Right lobe of liver (tissue), 6 donors: ENCODE measurements around the gene OTOP3. TPM values are rescaled to one million over a fixed set of nuclear protein-coding genes. Genes with fewer than 3 reads are reported as not detected.

Experiments used
- ATAC-seq, 4 donors: fragments of 200-7000 bp; cut with Tn5 transposase; one replicate each; pipeline ENCODE4 v1.9.1; 2020; ENCODE audit warnings: mild to moderate bottlenecking in 4 of 4, moderate library complexity in 4 of 4
- DNase-seq, 3 donors: peaks; one replicate each; pipeline ENCODE4 v3.0.0-alpha.2; 2020
- H3K27ac ChIP-seq, 3 donors: fragments of 200-600 bp; one replicate each; pipeline ENCODE4 v1.8.0; 2022
- H3K27me3 ChIP-seq, 2 donors: fragments of 200-600 bp; one replicate each; pipeline ENCODE4 v1.8.0; 2022
- H3K36me3 ChIP-seq, 4 donors: fragments of 200-600 bp; sonication (generic) in 1 of 4; one replicate each; pipeline versions ENCODE4 v1.5.1 to v1.8.0; 2017 to 2022; ENCODE audit warnings: control low read depth in 1 of 4
- H3K4me1 ChIP-seq, 4 donors: fragments of 200-600 bp; sonication (generic) in 1 of 4; one replicate each; pipeline versions ENCODE4 v1.5.1 to v1.8.0; 2017 to 2022; ENCODE audit warnings: control low read depth in 1 of 4
- H3K4me3 ChIP-seq, 3 donors: fragments of 200-600 bp; one replicate each; pipeline ENCODE4 v1.8.0; 2022
- H3K9me3 ChIP-seq, 4 donors: fragments of 200-600 bp; sonication (generic) in 1 of 4; one replicate each; pipeline versions ENCODE4 v1.5.1 to v1.8.0; 2017 to 2022; ENCODE audit warnings: control low read depth in 1 of 4
- POLR2A ChIP-seq: fragments of 450-650 bp; IDR thresholded peaks from one replicate; pipeline ENCODE4 v1.6.1; 2017; ENCODE audit warnings: antibody characterized with exemption, mild to moderate bottlenecking
- WGBS: methylation state at CpG from one replicate; pipeline ENCODE4 v1.1.6; 2018; ENCODE audit warnings: low coverage, low lambda C conversion rate; ENCODE audit not compliant: insufficient coverage; ENCODE audit errors: missing lambda C conversion rate; 5-methylcytosine and 5-hydroxymethylcytosine counted together
- intact Hi-C, 2 donors: fragments of 100-400 bp; cut with DNase I; formaldehyde crosslinking; loops; one replicate each; pipeline versions ENCODE4 v1.11.2 to v1.14.1; 2022
- total RNA-seq, 6 experiments: library from RNA; depleted of rRNA in 2 of 6; stranded (reverse); fragments of >200 nt in 2 of 6; fragmentation: NEBNext Ultra II Directional in 3 of 6; extraction: Animal tissue kit (Norgen Biotek cat#: 25700) in 3 of 6; gene quantifications; one replicate each; pipeline versions ENCODE4 v1.1.0 to v1.2.4, GENCODE V29; 2016 to 2023
- TF ChIP-seq, protein P1 (sequence below), 4 donors: fragments of 200-600 bp in 3 of 4; fragments of 450-650 bp in 1 of 4; IDR thresholded peaks; one replicate each; pipeline versions ENCODE4 v1.5.1 to v1.8.0; 2016 to 2022; ENCODE audit warnings: antibody characterized with exemption in 4 of 4, mild to moderate bottlenecking in 2 of 4
- donor health status: DM: no; HTN: yes; CAD: no.
- donor health status: DM: no; HTN: no; CAD: no.
- donor health status: DM: no; HTN: no; CAD: no.
- donor health status: DM: no; HTN: yes; CAD: no.
- donor health status: DM: no; HTN: yes; CAD: no.

The OTOP3 gene
- total RNA-seq, 6 experiments from 2014 or later, result not detected

GRCh38 chr17:74954115-74954514 is 18.4 kb downstream of the OTOP3 start:
- intact Hi-C loops, result no loop called here
- TF ChIP-seq, protein P1, sequence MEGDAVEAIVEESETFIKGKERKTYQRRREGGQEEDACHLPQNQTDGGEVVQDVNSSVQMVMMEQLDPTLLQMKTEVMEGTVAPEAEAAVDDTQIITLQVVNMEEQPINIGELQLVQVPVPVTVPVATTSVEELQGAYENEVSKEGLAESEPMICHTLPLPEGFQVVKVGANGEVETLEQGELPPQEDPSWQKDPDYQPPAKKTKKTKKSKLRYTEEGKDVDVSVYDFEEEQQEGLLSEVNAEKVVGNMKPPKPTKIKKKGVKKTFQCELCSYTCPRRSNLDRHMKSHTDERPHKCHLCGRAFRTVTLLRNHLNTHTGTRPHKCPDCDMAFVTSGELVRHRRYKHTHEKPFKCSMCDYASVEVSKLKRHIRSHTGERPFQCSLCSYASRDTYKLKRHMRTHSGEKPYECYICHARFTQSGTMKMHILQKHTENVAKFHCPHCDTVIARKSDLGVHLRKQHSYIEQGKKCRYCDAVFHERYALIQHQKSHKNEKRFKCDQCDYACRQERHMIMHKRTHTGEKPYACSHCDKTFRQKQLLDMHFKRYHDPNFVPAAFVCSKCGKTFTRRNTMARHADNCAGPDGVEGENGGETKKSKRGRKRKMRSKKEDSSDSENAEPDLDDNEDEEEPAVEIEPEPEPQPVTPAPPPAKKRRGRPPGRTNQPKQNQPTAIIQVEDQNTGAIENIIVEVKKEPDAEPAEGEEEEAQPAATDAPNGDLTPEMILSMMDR (IDR thresholded peaks at IDR 0.05), result no peak
- TF ChIP-seq POLR2A, result no peak
- Histone ChIP-seq H3K27me3 (no peaks in the 10 kb centered on the region), H3K4me3 (no peak overlapping the region), H3K4me1 (no peaks in the 10 kb centered on the region), H3K9me3 (no peaks in the 10 kb centered on the region), H3K27ac (no peak overlapping the region), H3K36me3 (no peaks in the 10 kb centered on the region)
- ATAC-seq (no peak), DNase-seq (no peak)
- WGBS, result no CpG with 5 or more reads among the region's 15 CpGs

DNA sequence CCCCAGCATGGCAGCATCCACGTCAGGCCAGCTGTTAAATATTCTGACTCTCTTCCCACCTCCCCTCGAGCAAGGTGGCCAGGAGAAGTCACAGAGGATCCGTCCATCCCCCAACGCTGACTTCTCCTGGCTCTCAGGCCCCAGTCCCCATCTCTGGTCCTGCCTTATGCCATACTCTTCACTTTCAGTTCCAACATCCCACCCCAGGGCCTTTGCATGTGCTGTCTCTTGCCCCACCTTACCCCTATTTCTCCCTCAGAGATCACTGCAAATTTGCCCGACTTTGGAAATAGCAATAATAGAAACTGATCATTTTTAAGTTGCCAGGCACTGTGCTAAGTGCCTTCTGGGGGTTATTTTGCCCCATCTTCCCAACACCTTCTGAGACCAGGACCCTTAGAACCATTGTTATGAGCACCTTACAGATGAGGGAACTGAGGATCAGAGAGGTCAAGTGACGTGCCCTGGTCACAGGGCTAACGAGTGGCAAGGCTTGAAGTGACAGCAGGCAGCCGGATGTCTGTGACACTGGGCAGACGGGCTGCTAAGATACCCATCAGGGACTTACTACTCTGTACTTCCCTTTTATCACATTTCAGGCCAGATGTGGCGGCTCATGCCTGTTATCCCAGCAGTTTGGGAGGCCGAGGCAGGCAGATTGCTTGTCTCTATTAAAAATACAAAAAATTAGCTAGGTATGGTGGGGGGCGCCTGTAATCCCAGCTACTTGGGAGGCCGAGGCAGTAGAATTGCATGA is 19.1 kb downstream of the OTOP3 start:
- H3K4me3 ChIP-seq, result no peak overlapping the region
- 67% methylated on average over 10 of the region's 13 CpGs for WGBS
- no peak for ATAC-seq
- no peaks in the 10 kb centered on the region for H3K9me3 ChIP-seq
- no peaks in the 10 kb centered on the region for H3K27me3 ChIP-seq
- intact Hi-C loops, result loop anchor here in 1 of 2 donors (5.0 kb wide), 1 partner anchor 33 kb away; the partner anchor contains the start of genes OTOP2 and USH1G
- H3K4me1 ChIP-seq, result no peaks in the 10 kb centered on the region
- no peak for TF ChIP-seq POLR2A
- TF ChIP-seq, protein P1 (IDR thresholded peaks at IDR 0.05), result no peak
- H3K27ac ChIP-seq, result no peak overlapping the region
- H3K36me3 ChIP-seq, result no peaks in the 10 kb centered on the region
- no peak for DNase-seq

- 42% methylated on average over 3 of the region's 4 CpGs for WGBS
These were observed 20.4 kb downstream of the OTOP3 start for GRCh38 chr17:74956093-74956492.

GRCh38 chr17:74957935-74958740 is 22.4 kb downstream of the OTOP3 start:
- ATAC-seq, result peak; percentile 57 to 73 (median 69)
- peak; percentile 70 to 78 (median 74) for DNase-seq
- Histone ChIP-seq H3K27ac (no peak overlapping the region), H3K27me3 (no peaks in the 10 kb centered on the region), H3K4me1 (no peaks in the 10 kb centered on the region), H3K9me3 (no peaks in the 10 kb centered on the region), H3K4me3 (no peak overlapping the region), H3K36me3 (no peaks in the 10 kb centered on the region)
- 16% methylated on average over 8 of the region's 33 CpGs for WGBS
- TF ChIP-seq, protein P1 (IDR thresholded peaks at IDR 0.05), result peak; percentile 85 to 95 (median 93)
- no peak for TF ChIP-seq POLR2A
- intact Hi-C loops, result loop anchor here in 1 of 2 donors (5.0 kb wide), 1 partner anchor 36 kb away; the partner anchor contains the start of genes OTOP2 and USH1G

More at GRCh38 chr17:74956093-74956492, 20.4 kb downstream of the OTOP3 start:
- DNase-seq, result no peak
- ATAC-seq, result no peak
- H3K9me3 ChIP-seq, result no peaks in the 10 kb centered on the region
- H3K27ac ChIP-seq, result no peak overlapping the region
- TF ChIP-seq, protein P1 (IDR thresholded peaks at IDR 0.05), result no peak
- TF ChIP-seq POLR2A, result no peak
- H3K4me1 ChIP-seq, result no peaks in the 10 kb centered on the region
- no peak overlapping the region for H3K4me3 ChIP-seq
- H3K36me3 ChIP-seq, result no peaks in the 10 kb centered on the region
- intact Hi-C loops, result loop anchor here in 1 of 2 donors (5.0 kb wide), 1 partner anchor 34 kb away; the partner anchor contains the start of genes OTOP2 and USH1G
- H3K27me3 ChIP-seq, result no peaks in the 10 kb centered on the region
